GM12878 (cell line): ENCODE results near the gene PTPRD. TPM values are rescaled to one million over a fixed set of nuclear protein-coding genes. Genes with fewer than 3 reads are reported as not detected.

Source experiments
- ATAC-seq: fragments of 200-7000 bp; cut with Tn5 transposase; 3 replicates; pipeline ENCODE4 v1.9.1; 2020; ENCODE audit warnings: mild to moderate bottlenecking, moderate library complexity
- BruUV-seq: library from RNA; stranded (reverse); fragments of 400-500 nt; replicated peaks from 2 replicates; lab custom pipeline; 2021; lab: Mats Ljungman, UMichigan
- CTCF ChIA-PET: fragments of 300-600 bp; sonication (Branson Sonifier 250); formaldehyde crosslinking; extraction: SDS; loops from one replicate; lab custom pipeline; 2021; ENCODE audit warnings: inconsistent platforms; lab: Yijun Ruan, JAX
- POLR2A ChIA-PET: fragments of 350-600 bp; formaldehyde crosslinking; extraction: SDS; loops from one replicate; lab custom pipeline; 2021; ENCODE audit warnings: inconsistent platforms; lab: Charles Lee
- RAD21 ChIA-PET: fragments of 300-600 bp; sonication (Branson Sonifier 250); formaldehyde crosslinking; loops from one replicate; lab custom pipeline; 2023; ENCODE audit warnings: antibody characterized with exemption; ENCODE audit not compliant: unreplicated experiment; lab: Charles Lee
- SMC1A ChIA-PET: fragments of 300-600 bp; sonication (Branson Sonifier 250); formaldehyde crosslinking; loops from one replicate; lab custom pipeline; 2023; ENCODE audit not compliant: unreplicated experiment, uncharacterized antibody; lab: Charles Lee
- DNase-seq: peaks from one replicate; pipeline ENCODE4 v3.0.0-alpha.2; 2011; ENCODE audit warnings: low read depth, low spot score
- FAIRE-seq: peaks from 3 replicates; lab custom pipeline; 2011; peaks lifted over from hg19 to GRCh38; lab: Jason Lieb, UNC
- H2AFZ ChIP-seq: 2 replicates; pipeline ENCODE4 v1.6.0; 2011; ENCODE audit warnings: low read depth, low read length, control low read depth; ENCODE audit not compliant: control insufficient read depth
- H3K27ac ChIP-seq: 2 replicates; pipeline ENCODE4 v1.5.1; 2011; ENCODE audit warnings: control low read depth; ENCODE audit not compliant: control insufficient read depth, insufficient read depth
- H3K27me3 ChIP-seq, 2 experiments: replicated peaks in 1 of 2; 2 replicates each; pipeline versions ENCODE4 v1.6.0 to v1.6.1; 2011; ENCODE audit warnings: low read length in 1 of 2; ENCODE audit not compliant: control insufficient read depth in 2 of 2, insufficient read depth in 2 of 2
- H3K36me3 ChIP-seq, 2 experiments: 2 replicates each; pipeline ENCODE4 v1.5.1; 2011; ENCODE audit warnings: low read length in 1 of 2; ENCODE audit not compliant: control insufficient read depth in 2 of 2, insufficient read depth in 2 of 2
- H3K4me1 ChIP-seq: 2 replicates; pipeline ENCODE4 v1.6.1; 2011; ENCODE audit warnings: mild to moderate bottlenecking, low read length, moderate library complexity, mixed read lengths; ENCODE audit not compliant: control insufficient read depth, insufficient read depth
- H3K4me2 ChIP-seq: 2 replicates; pipeline ENCODE4 v1.6.0; 2011; ENCODE audit warnings: control low read depth; ENCODE audit not compliant: control insufficient read depth, insufficient read depth
- H3K4me3 ChIP-seq: fragments of 200-600 bp; sonication (generic); 2 replicates; pipeline ENCODE4 v1.5.1; 2016
- H3K79me2 ChIP-seq: 2 replicates; pipeline ENCODE4 v1.6.0; 2011; ENCODE audit warnings: low read length; ENCODE audit not compliant: control insufficient read depth, insufficient read depth
- H3K9ac ChIP-seq: 2 replicates; pipeline ENCODE4 v1.8.0; 2011; ENCODE audit warnings: low read length, control low read depth, mixed read lengths; ENCODE audit not compliant: control insufficient read depth, insufficient read depth
- H3K9me3 ChIP-seq: replicated peaks from 3 replicates; pipeline ENCODE4 v1.5.1; 2011; ENCODE audit warnings: mild to moderate bottlenecking, low read length; ENCODE audit not compliant: control insufficient read depth, insufficient read depth
- H4K20me1 ChIP-seq: 2 replicates; pipeline ENCODE4 v1.6.0; 2011; ENCODE audit not compliant: control insufficient read depth, insufficient read depth
- CHD1 ChIP-seq: IDR thresholded peaks from 2 replicates; pipeline ENCODE4 v1.6.1; 2012; ENCODE audit warnings: low read depth, low read length, improper control_type of control experiment
- CHD4 ChIP-seq: fragments of 200-600 bp; sonication (generic); IDR thresholded peaks from 2 replicates; pipeline ENCODE4 v1.6.1; 2016; ENCODE audit warnings: mild to moderate bottlenecking
- HDAC2 ChIP-seq: fragments of 200-600 bp; sonication (generic); IDR thresholded peaks from 2 replicates; pipeline ENCODE4 v1.6.1; 2017
- MTA2 ChIP-seq: fragments of 450-650 bp; IDR thresholded peaks from 2 replicates; pipeline ENCODE4 v1.6.1; 2016; ENCODE audit warnings: low read depth, mild to moderate bottlenecking, moderate library complexity
- RB1 ChIP-seq: fragments of 450-650 bp; formaldehyde crosslinking; IDR thresholded peaks from 2 replicates; pipeline ENCODE4 v1.6.1; 2017; ENCODE audit warnings: mild to moderate bottlenecking, borderline replicate concordance
- YY1 ChIP-seq: IDR thresholded peaks from 2 replicates; pipeline ENCODE4 v1.6.1; 2011; ENCODE audit warnings: low read depth, mild to moderate bottlenecking, low read length
- ZSCAN29 ChIP-seq: fragments of 450-650 bp; IDR thresholded peaks from 2 replicates; pipeline ENCODE4 v1.6.1; 2017; ENCODE audit warnings: mild to moderate bottlenecking, moderate library complexity
- in situ Hi-C: fragments of 300-500 bp; cut with MboI; formaldehyde crosslinking; loops from 9 replicates; pipeline ENCODE4 v1.14.3; 2018; ENCODE audit warnings: mixed read lengths
- intact Hi-C: fragments of 100-400 bp; cut with micrococcal nuclease; formaldehyde crosslinking; loops from one replicate; pipeline ENCODE4 v1.14.2; 2022; ENCODE audit not compliant: unreplicated experiment
- polyA plus RNA-seq, 11 experiments: library from polyadenylated mRNA; depleted of rRNA in 4 of 11; unstranded in 6 of 11; stranded (reverse) in 5 of 11; fragments of >200 nt; fragmentation: Nextera tagmentation in 4 of 11; fragmentation: Illumina TruSeq in 1 of 11; extraction: Ambion mirVana in 4 of 11; extraction: Trizol in 1 of 11; gene quantifications; 1 replicate in 1 of 11; 2 replicates in 10 of 11; pipeline versions ENCODE4 v1.2.1 to v1.2.3, GENCODE V29; 2011 to 2016; ENCODE audit warnings: inconsistent platforms in 2 of 11, missing spikeins in 2 of 11, low read depth in 1 of 11
- total RNA-seq, 4 experiments: library from RNA; depleted of rRNA in 3 of 4; stranded (reverse); fragments of >200 nt in 3 of 4; fragmentation: Illumina TruSeq in 1 of 4; extraction: Trizol in 1 of 4; gene quantifications; 2 replicates each; pipeline versions ENCODE4 v1.2.1 to v1.2.3, GENCODE V29; 2013 to 2021
- TF ChIP-seq, protein P1 (sequence below): fragments of 450-650 bp; conservative IDR thresholded peaks from 2 replicates; pipeline ENCODE4 v1.6.1; 2017; ENCODE audit warnings: mild to moderate bottlenecking, moderate library complexity
- TF ChIP-seq, protein P2 (sequence below): IDR thresholded peaks from 2 replicates; pipeline ENCODE4 v1.6.1; 2012; ENCODE audit warnings: low read depth, low read length, improper control_type of control experiment

Gene PTPRD
- total and polyA plus RNA-seq, 10 of the 15 experiments (the other 5 are each of a cell fraction or from before 2014, with no cell fraction given) = under 0.01 to 0.05 (median 0.01) TPM; not detected in 7

DNA sequence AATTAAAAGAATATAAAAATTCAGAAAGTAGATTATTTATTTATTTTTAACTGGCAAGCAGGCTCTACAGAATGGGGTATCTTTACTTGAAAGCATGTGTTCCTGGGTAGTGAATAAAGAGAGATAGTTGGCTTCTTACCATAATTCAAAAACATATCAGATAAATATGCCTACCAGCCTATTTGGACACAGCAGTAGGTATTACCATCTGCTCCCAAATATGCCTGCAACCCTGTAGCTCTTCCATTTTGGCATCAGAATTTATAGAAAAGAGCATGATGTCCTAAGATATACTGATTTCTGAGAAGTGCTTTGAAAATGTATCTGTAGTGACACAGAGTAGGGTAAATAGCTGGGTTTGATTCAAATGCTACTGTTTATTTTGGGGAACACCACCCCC is 1512.7 kb downstream of the PTPRD start:
- Histone ChIP-seq H4K20me1 (no peaks in the 10 kb centered on the region), H3K4me2 (no peak overlapping the region), H3K9ac (no peak overlapping the region), H3K27ac (no peak overlapping the region), H3K4me3 (no peak overlapping the region), H3K79me2 (no peaks in the 10 kb centered on the region), H3K4me1 (no peaks in the 10 kb centered on the region), H3K27me3 (no peaks in the 10 kb centered on the region), H3K36me3 (no peaks in the 10 kb centered on the region), H3K9me3 (no peaks in the 10 kb centered on the region), H2AFZ (no peak overlapping the region)
- POLR2A ChIA-PET = no interaction called here
- BruUV-seq = no TSS peak
- SMC1A ChIA-PET = no interaction called here
- in situ Hi-C loops (no loop called here), intact Hi-C loops (no loop called here)
- FAIRE-seq (no peak), ATAC-seq (no peak), DNase-seq (no peak)
- CTCF ChIA-PET = interaction anchor here (0.7 kb wide), 1 partner anchor 72 kb away, joined by 3 read pairs; no protein-coding TSS in a partner anchor
- RAD21 ChIA-PET = no interaction called here
- TF ChIP-seq YY1 = no peak
- TF ChIP-seq CHD4 = no peak
- no peak for TF ChIP-seq ZSCAN29
- TF ChIP-seq RB1 = no peak
- TF ChIP-seq HDAC2 = no peak
- TF ChIP-seq MTA2 = no peak
- TF ChIP-seq, protein P1, sequence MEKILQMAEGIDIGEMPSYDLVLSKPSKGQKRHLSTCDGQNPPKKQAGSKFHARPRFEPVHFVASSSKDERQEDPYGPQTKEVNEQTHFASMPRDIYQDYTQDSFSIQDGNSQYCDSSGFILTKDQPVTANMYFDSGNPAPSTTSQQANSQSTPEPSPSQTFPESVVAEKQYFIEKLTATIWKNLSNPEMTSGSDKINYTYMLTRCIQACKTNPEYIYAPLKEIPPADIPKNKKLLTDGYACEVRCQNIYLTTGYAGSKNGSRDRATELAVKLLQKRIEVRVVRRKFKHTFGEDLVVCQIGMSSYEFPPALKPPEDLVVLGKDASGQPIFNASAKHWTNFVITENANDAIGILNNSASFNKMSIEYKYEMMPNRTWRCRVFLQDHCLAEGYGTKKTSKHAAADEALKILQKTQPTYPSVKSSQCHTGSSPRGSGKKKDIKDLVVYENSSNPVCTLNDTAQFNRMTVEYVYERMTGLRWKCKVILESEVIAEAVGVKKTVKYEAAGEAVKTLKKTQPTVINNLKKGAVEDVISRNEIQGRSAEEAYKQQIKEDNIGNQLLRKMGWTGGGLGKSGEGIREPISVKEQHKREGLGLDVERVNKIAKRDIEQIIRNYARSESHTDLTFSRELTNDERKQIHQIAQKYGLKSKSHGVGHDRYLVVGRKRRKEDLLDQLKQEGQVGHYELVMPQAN = no peak
- no peak for TF ChIP-seq CHD1
- TF ChIP-seq, protein P2, sequence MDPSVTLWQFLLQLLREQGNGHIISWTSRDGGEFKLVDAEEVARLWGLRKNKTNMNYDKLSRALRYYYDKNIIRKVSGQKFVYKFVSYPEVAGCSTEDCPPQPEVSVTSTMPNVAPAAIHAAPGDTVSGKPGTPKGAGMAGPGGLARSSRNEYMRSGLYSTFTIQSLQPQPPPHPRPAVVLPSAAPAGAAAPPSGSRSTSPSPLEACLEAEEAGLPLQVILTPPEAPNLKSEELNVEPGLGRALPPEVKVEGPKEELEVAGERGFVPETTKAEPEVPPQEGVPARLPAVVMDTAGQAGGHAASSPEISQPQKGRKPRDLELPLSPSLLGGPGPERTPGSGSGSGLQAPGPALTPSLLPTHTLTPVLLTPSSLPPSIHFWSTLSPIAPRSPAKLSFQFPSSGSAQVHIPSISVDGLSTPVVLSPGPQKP = no peak
